Karpas-422 (cell line): ENCODE results near the gene CDH1. TPM values are rescaled to one million over a fixed set of nuclear protein-coding genes. Genes with fewer than 3 reads are reported as not detected.
A peak's percentile ranks its signal among the peaks of the same experiment; 100 is the strongest.
"Not testable (repeated sequence)": the region's sequence is repeated elsewhere in the genome, so short reads cannot be mapped to it uniquely, and the experiment has no call there.

Experiments
- DNase-seq: peaks from one replicate; pipeline ENCODE4 v3.0.0-alpha.2; 2015
- H2AFZ ChIP-seq: fragments of 200-600 bp; sonication (generic); 2 replicates; pipeline ENCODE4 v1.6.1; 2014; ENCODE audit warnings: antibody characterized with exemption, low read length, mixed read lengths
- H3K27ac ChIP-seq: fragments of 200-600 bp; sonication (generic); 2 replicates; pipeline ENCODE4 v1.5.1; 2014; ENCODE audit warnings: mild to moderate bottlenecking, low read length, moderate library complexity
- H3K27me3 ChIP-seq: fragments of 200-600 bp; sonication (generic); 2 replicates; pipeline ENCODE4 v1.6.1; 2014; ENCODE audit warnings: low read length, mixed read lengths
- H3K36me3 ChIP-seq: fragments of 200-600 bp; sonication (generic); 2 replicates; pipeline ENCODE4 v1.6.1; 2014; ENCODE audit warnings: low read length, mixed read lengths; ENCODE audit not compliant: insufficient read depth
- H3K4me1 ChIP-seq: fragments of 200-600 bp; sonication (generic); 2 replicates; pipeline ENCODE4 v1.6.1; 2014; ENCODE audit warnings: mild to moderate bottlenecking, low read length, mixed read lengths
- H3K4me2 ChIP-seq: fragments of 200-600 bp; sonication (generic); 2 replicates; pipeline ENCODE4 v1.6.1; 2014; ENCODE audit warnings: low read length, low read depth, mild to moderate bottlenecking; ENCODE audit not compliant: poor library complexity, severe bottlenecking
- H3K4me3 ChIP-seq: fragments of 200-600 bp; sonication (generic); 2 replicates; pipeline ENCODE4 v1.5.1; 2014; ENCODE audit warnings: mild to moderate bottlenecking, antibody characterized with exemption, low read length, mixed read lengths
- H3K79me2 ChIP-seq: fragments of 200-600 bp; sonication (generic); 2 replicates; pipeline ENCODE4 v1.6.1; 2014; ENCODE audit warnings: mild to moderate bottlenecking, low read length, mixed read lengths
- H3K9ac ChIP-seq: fragments of 200-600 bp; sonication (generic); 2 replicates; pipeline ENCODE4 v1.6.0; 2014; ENCODE audit warnings: low read length
- H3K9me2 ChIP-seq: fragments of 200-600 bp; sonication (generic), shearing (Covaris generic); replicated peaks from 2 replicates; pipeline ENCODE4 v1.6.0; 2014; ENCODE audit warnings: mild to moderate bottlenecking, low read length, moderate library complexity; ENCODE audit not compliant: insufficient read depth
- H3K9me3 ChIP-seq: fragments of 300-700, 200-600 bp; sonication (generic); 2 replicates; pipeline ENCODE4 v1.6.1; 2014; ENCODE audit warnings: low read length, mixed read lengths
- H4K20me1 ChIP-seq: fragments of 200-600 bp; sonication (generic); 2 replicates; pipeline ENCODE4 v1.6.1; 2014; ENCODE audit warnings: mild to moderate bottlenecking, antibody characterized with exemption, low read length, low read depth; ENCODE audit not compliant: insufficient read depth
- total RNA-seq: library from RNA; depleted of rRNA; stranded (reverse); fragments of >200 nt; shearing (Covaris generic); gene quantifications from 2 replicates; pipeline ENCODE4 v1.2.3, GENCODE V29; 2014; ENCODE audit warnings: low replicate concordance

Gene CDH1
- total RNA-seq, 1 experiment from 2014 or later: not detected

DNA sequence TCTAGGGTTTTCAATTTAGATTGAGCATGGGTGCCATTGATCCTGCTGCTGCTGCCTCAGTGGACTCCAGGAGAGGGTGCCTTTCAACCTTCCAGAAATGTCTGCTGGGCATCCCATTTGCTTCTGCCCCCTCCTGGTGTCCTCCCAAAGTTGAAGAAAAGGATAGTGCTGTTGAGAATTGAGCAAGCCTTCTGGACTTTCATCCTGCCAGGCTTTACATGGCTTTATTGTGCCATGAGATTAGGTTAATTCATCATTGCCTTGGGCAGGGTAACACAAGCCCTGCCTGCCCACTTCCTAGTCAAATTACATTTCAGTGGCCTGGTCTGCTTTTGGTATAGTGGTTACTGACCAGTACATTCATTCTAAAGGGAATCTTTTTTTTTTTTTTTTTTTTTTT lies 88.3 kb downstream of the CDH1 start:
- H2AFZ ChIP-seq: no peak overlapping the region
- H3K9me2 ChIP-seq: no peaks in the 10 kb centered on the region
- H3K4me1 ChIP-seq: peaks cover 5% of the 10 kb centered on the region
- no peaks in the 10 kb centered on the region for H3K79me2 ChIP-seq
- H3K36me3 ChIP-seq: no peaks in the 10 kb centered on the region
- no peak overlapping the region for H3K4me2 ChIP-seq
- no peaks in the 10 kb centered on the region for H3K27me3 ChIP-seq
- H3K4me3 ChIP-seq: no peak overlapping the region
- H3K9ac ChIP-seq: no peak overlapping the region
- no peaks in the 10 kb centered on the region for H3K9me3 ChIP-seq
- H4K20me1 ChIP-seq: no peaks in the 10 kb centered on the region
- no peak for DNase-seq
- no peak overlapping the region for H3K27ac ChIP-seq

DNA sequence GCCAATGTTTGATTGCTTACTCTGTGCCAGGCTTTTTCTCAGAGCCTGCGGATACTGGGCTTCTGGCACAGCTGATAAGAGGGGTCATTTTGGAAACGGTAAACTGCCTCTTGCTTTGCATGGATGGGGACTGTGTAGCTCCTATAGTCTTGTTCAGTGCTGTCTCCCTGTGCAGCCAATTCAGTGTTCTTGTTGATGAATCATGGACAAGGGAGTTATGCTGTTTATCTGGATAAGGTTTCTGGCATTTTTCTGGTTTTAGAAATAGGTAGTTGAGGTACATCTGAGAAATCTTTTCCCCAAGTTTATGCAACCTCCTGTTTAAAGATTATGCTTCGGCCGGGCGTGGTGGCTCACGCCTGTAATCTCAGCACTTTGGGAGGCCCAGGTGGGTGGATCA lies 89.6 kb downstream of the CDH1 start:
- DNase-seq: no peak
- Histone ChIP-seq H3K9ac (no peak overlapping the region), H3K9me3 (no peaks in the 10 kb centered on the region)

DNA sequence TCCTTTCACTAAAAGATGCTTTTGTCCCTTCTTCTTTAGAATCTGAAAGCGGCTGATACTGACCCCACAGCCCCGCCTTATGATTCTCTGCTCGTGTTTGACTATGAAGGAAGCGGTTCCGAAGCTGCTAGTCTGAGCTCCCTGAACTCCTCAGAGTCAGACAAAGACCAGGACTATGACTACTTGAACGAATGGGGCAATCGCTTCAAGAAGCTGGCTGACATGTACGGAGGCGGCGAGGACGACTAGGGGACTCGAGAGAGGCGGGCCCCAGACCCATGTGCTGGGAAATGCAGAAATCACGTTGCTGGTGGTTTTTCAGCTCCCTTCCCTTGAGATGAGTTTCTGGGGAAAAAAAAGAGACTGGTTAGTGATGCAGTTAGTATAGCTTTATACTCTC lies 96.2 kb downstream of the CDH1 start:
- no peak overlapping the region for H3K9ac ChIP-seq
- no peak overlapping the region for H3K4me3 ChIP-seq
- no peaks in the 10 kb centered on the region for H3K9me3 ChIP-seq
- no peak overlapping the region for H3K4me2 ChIP-seq
- DNase-seq: no peak
- H3K27me3 ChIP-seq: no peaks in the 10 kb centered on the region
- H2AFZ ChIP-seq: no peak overlapping the region
- no peaks in the 10 kb centered on the region for H4K20me1 ChIP-seq
- H3K36me3 ChIP-seq: no peaks in the 10 kb centered on the region
- no peaks in the 10 kb centered on the region for H3K79me2 ChIP-seq
- H3K27ac ChIP-seq: no peak overlapping the region
- H3K9me2 ChIP-seq: no peaks in the 10 kb centered on the region
- H3K4me1 ChIP-seq: 0 out of 2 replicates have a peak, but pooled peaks cover 4% of the 10 kb centered on the region

More for the DNA sequence above, 89.6 kb downstream of the CDH1 start:
- Histone ChIP-seq H3K4me1 (peaks cover 6% of the 10 kb centered on the region), H3K4me2 (no peak overlapping the region), H3K79me2 (no peaks in the 10 kb centered on the region), H4K20me1 (no peaks in the 10 kb centered on the region), H3K27me3 (no peaks in the 10 kb centered on the region), H3K36me3 (no peaks in the 10 kb centered on the region), H3K9me2 (no peaks in the 10 kb centered on the region), H3K27ac (no peak overlapping the region), H2AFZ (no peak overlapping the region), H3K4me3 (no peak overlapping the region)

DNA sequence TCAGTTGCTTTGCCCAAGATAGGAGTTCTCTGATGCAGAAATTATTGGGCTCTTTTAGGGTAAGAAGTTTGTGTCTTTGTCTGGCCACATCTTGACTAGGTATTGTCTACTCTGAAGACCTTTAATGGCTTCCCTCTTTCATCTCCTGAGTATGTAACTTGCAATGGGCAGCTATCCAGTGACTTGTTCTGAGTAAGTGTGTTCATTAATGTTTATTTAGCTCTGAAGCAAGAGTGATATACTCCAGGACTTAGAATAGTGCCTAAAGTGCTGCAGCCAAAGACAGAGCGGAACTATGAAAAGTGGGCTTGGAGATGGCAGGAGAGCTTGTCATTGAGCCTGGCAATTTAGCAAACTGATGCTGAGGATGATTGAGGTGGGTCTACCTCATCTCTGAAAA lies 97.5 kb downstream of the CDH1 start:
- H4K20me1 ChIP-seq: no peaks in the 10 kb centered on the region
- 0 out of 2 replicates have a peak, but pooled peaks cover 4% of the 10 kb centered on the region for H3K4me1 ChIP-seq
- no peak overlapping the region for H3K4me3 ChIP-seq
- H3K27ac ChIP-seq: no peak overlapping the region
- H3K9ac ChIP-seq: no peak overlapping the region
- H2AFZ ChIP-seq: no peak overlapping the region
- no peaks in the 10 kb centered on the region for H3K79me2 ChIP-seq
- no peaks in the 10 kb centered on the region for H3K9me3 ChIP-seq
- no peaks in the 10 kb centered on the region for H3K27me3 ChIP-seq
- no peak for DNase-seq
- no peak overlapping the region for H3K4me2 ChIP-seq
- no peaks in the 10 kb centered on the region for H3K9me2 ChIP-seq
- no peaks in the 10 kb centered on the region for H3K36me3 ChIP-seq

DNA sequence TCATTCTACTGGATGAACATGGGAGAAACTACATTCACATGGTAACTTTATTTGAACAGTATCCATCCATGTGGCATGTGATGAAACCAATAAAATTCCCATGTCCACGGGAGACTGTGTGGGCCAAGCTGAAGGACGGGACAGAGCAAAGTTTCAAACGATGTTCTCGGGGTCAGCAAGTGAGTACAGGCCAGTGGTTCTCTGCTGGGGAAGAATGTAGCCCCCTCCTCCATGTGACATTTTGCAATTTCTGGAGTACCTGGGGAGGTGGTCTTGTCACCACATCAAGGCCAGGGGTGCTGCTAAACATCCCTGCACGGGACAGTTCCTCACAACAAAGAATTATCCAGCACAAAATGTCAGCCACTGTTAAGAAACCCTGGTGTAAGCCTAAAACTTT lies 98.9 kb downstream of the CDH1 start:
- Histone ChIP-seq H3K9me3 (no peaks in the 10 kb centered on the region), H3K79me2 (no peaks in the 10 kb centered on the region), H3K9me2 (no peaks in the 10 kb centered on the region), H2AFZ (no peak overlapping the region), H3K4me3 (no peak overlapping the region), H3K9ac (no peak overlapping the region), H4K20me1 (no peaks in the 10 kb centered on the region), H3K4me2 (no peak overlapping the region), H3K4me1 (0 out of 2 replicates have a peak, but pooled peaks cover 4% of the 10 kb centered on the region), H3K27me3 (no peaks in the 10 kb centered on the region), H3K36me3 (no peaks in the 10 kb centered on the region), H3K27ac (no peak overlapping the region)
- DNase-seq: no peak

DNA sequence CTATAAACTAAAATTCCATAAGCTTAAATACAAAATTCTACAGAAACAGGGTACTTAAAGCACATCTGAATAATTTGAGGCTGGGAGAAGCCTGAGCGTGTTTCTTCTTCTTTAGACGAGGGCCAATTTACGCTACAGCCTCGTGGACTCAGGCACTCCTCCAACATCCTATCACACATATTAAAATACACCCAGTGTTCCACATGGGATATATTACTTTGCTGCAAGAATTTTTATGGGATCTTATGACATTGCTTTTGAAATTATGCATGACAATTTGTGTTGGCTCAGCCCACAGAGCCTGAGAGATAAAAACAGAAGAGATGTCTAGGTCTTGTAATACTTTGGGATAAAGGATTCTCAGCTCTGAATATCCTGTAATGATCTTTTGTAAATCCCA lies 102.7 kb downstream of the CDH1 start:
- H3K27me3 ChIP-seq: no peaks in the 10 kb centered on the region
- peaks cover 13% of the 10 kb centered on the region for H3K79me2 ChIP-seq
- no peaks in the 10 kb centered on the region for H3K9me3 ChIP-seq
- no peaks in the 10 kb centered on the region for H3K36me3 ChIP-seq
- H3K4me2 ChIP-seq: no peak overlapping the region
- H3K9me2 ChIP-seq: no peaks in the 10 kb centered on the region
- no peak overlapping the region for H3K9ac ChIP-seq
- H4K20me1 ChIP-seq: no peaks in the 10 kb centered on the region
- no peak overlapping the region for H3K4me3 ChIP-seq
- no peak overlapping the region for H2AFZ ChIP-seq
- H3K4me1 ChIP-seq: peaks cover 9% of the 10 kb centered on the region
- DNase-seq: no peak
- H3K27ac ChIP-seq: no peak overlapping the region

DNA sequence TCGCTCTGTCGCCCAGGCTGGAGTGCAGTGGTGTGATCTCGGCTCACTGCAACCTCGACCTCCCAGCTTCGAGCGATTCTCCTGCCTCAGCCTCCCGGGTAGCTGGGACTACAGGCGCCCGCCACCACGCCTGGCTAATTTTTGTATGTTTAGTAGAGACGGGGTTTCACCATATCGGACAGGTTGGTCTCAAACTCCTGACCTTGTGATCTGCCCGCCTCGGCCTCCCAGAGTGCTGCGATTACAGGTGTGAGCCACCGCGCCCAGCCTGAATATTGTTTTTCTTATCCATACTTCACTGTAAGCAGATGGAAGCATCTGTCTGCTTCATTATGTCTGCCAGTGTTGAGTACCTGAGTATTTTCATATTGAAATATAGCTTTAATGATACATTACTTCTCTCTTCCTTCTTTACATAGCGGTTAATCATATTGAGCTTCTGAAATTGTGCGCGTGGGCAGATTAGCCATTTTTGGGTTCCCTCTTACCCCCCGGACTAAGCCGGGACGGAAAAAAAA lies 105.9 kb downstream of the CDH1 start:
- Histone ChIP-seq H3K9ac (peak overlapping the region; percentile 90), H3K4me3 (peak overlapping the region; percentile 87), H3K4me1 (peaks cover 14% of the 10 kb centered on the region), H2AFZ (peak overlapping the region; percentile 94), H3K4me2 (peak overlapping the region; percentile 73), H3K79me2 (peaks cover 34% of the 10 kb centered on the region)
- not testable (repeated sequence) for H3K27me3 ChIP-seq, H4K20me1 ChIP-seq, DNase-seq, H3K9me2 ChIP-seq, H3K27ac ChIP-seq, H3K36me3 ChIP-seq, H3K9me3 ChIP-seq

DNA sequence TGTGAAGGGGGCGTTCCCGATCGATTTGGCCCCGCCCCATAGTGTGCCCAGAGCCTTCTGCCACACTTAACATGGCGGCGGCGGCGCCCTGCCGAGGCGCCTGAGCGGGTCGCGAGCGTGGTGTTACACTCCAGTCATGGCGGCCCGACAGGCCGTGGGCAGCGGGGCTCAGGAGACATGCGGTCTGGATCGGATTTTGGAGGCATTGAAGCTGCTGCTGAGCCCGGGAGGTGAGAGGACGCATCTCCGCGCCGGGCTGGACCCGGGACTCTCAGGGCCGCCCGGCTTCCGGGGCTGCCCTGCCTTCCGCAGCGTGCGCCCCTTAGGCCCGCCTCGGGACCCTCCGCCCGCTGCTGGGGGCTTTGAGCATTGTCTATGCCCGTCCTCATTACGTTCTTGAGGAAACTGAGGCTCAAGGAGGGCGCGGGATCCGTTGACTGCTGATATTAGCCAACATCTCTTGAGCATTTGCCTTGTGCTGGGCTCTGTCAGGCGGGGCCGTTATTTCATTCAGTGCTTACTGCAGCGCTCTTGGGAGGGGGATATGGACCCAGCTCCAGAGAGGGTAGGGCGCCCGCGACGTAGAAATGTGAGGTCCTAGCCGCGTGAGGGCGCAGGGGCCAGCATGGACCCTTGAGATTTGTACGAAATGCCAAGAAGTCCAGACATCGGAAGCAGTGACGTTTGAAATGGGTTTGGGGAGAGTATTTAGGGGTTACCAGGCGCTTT lies 106.6 kb downstream of the CDH1 start, which contains the start of gene TANGO6:
TANGO6 (plus strand) TSS at position 50 of the 729 bp plus-strand sequence; CDS start at position 137, 87 bp downstream.
- H3K9me3 ChIP-seq: no peaks in the 10 kb centered on the region
- DNase-seq: peak; percentile 96
- no peaks in the 10 kb centered on the region for H3K27me3 ChIP-seq

More for the DNA sequence above, 106.6 kb downstream of the CDH1 start, which contains the start of gene TANGO6:
- H3K4me1 ChIP-seq: peaks cover 14% of the 10 kb centered on the region
- peak within 1 kb of the TSS; percentile 63 for H3K27ac ChIP-seq
- peak within 1 kb of the TSS; percentile 73 for H3K4me2 ChIP-seq
- H3K4me3 ChIP-seq: peak within 1 kb of the TSS; percentile 87
- H2AFZ ChIP-seq: peak within 1 kb of the TSS; percentile 94
- H3K36me3 ChIP-seq: no peaks in the 10 kb centered on the region
- peak within 1 kb of the TSS; percentile 90 for H3K9ac ChIP-seq
- no peaks in the 10 kb centered on the region for H4K20me1 ChIP-seq
- H3K9me2 ChIP-seq: no peaks in the 10 kb centered on the region
- peaks cover 39% of the 10 kb centered on the region for H3K79me2 ChIP-seq
